ENCODE results near the gene WNT2. TPM values are rescaled to one million over a fixed set of nuclear protein-coding genes. Genes with fewer than 3 reads are reported as not detected.

Gene WNT2
- total and polyA plus RNA-seq, 2 donors (not counting 1 experiment from before 2014, with no cell fraction given), result 1.7 to 14.5 TPM

GRCh38 chr7:117323305-117323850 is 520 bp upstream of the WNT2 start:
- Histone ChIP-seq H3K9ac (ENCODE audit: insufficient read depth, low read length) (peak overlapping the region; percentile 37), H3K27me3 (ENCODE audit: control insufficient read depth, insufficient read depth, low read length) (peaks cover 32% of the 10 kb centered on the region), H3K9me3 (ENCODE audit: control insufficient read depth, insufficient read depth, low read depth, low read length) (no peaks in the 10 kb centered on the region), H4K20me1 (ENCODE audit: control insufficient read depth, extremely low read depth, insufficient read depth, low read length) (no peaks in the 10 kb centered on the region), H3K27ac (ENCODE audit: insufficient read depth, low read length) (no peak overlapping the region), H3K36me3 (ENCODE audit: control insufficient read depth, insufficient read depth, low read length) (no peaks in the 10 kb centered on the region), H3K4me2 (ENCODE audit: extremely low read depth, insufficient read depth, low read length) (peak overlapping the region; percentile 77), H2AFZ (ENCODE audit: low read length) (peak overlapping the region; percentile 81), H3K79me2 (ENCODE audit: control insufficient read depth, insufficient read depth, low read length) (no peaks in the 10 kb centered on the region), H3K4me1 (ENCODE audit: control insufficient read depth, extremely low read depth, insufficient read depth, low read length) (peaks cover 8% of the 10 kb centered on the region), H3K4me3 (replicated peaks in 1 of 4; ENCODE audit: control extremely low read depth in 1 of 4, insufficient read depth in 1 of 4, low read depth in 3 of 4, low read length in 4 of 4) (peak overlapping the region; percentile 49 to 60 (median 54))
- TF ChIP-seq, protein P1, sequence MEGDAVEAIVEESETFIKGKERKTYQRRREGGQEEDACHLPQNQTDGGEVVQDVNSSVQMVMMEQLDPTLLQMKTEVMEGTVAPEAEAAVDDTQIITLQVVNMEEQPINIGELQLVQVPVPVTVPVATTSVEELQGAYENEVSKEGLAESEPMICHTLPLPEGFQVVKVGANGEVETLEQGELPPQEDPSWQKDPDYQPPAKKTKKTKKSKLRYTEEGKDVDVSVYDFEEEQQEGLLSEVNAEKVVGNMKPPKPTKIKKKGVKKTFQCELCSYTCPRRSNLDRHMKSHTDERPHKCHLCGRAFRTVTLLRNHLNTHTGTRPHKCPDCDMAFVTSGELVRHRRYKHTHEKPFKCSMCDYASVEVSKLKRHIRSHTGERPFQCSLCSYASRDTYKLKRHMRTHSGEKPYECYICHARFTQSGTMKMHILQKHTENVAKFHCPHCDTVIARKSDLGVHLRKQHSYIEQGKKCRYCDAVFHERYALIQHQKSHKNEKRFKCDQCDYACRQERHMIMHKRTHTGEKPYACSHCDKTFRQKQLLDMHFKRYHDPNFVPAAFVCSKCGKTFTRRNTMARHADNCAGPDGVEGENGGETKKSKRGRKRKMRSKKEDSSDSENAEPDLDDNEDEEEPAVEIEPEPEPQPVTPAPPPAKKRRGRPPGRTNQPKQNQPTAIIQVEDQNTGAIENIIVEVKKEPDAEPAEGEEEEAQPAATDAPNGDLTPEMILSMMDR (conservative IDR thresholded peaks at IDR 0.05 in 1 of 2, IDR thresholded peaks at IDR 0.05 in 1 of 2; ENCODE audit: low read depth in 1 of 2, low read length in 2 of 2), result no peak
- peak; percentile 54 to 62 for DNase-seq (ENCODE audit: low read depth in 2 of 2)

- Histone ChIP-seq H3K4me2 (ENCODE audit: extremely low read depth, insufficient read depth, low read length) (no peak overlapping the region), H3K4me1 (ENCODE audit: control insufficient read depth, extremely low read depth, insufficient read depth, low read length) (peaks cover 8% of the 10 kb centered on the region), H3K36me3 (ENCODE audit: control insufficient read depth, insufficient read depth, low read length) (no peaks in the 10 kb centered on the region), H3K4me3 (replicated peaks in 1 of 4; ENCODE audit: control extremely low read depth in 1 of 4, insufficient read depth in 1 of 4, low read depth in 3 of 4, low read length in 4 of 4) (no peak overlapping the region), H3K27ac (ENCODE audit: insufficient read depth, low read length) (no peak overlapping the region), H2AFZ (ENCODE audit: low read length) (no peak overlapping the region), H3K9ac (ENCODE audit: insufficient read depth, low read length) (no peak overlapping the region), H3K9me3 (ENCODE audit: control insufficient read depth, insufficient read depth, low read depth, low read length) (no peaks in the 10 kb centered on the region), H3K27me3 (ENCODE audit: control insufficient read depth, insufficient read depth, low read length) (peaks cover 32% of the 10 kb centered on the region), H3K79me2 (ENCODE audit: control insufficient read depth, insufficient read depth, low read length) (no peaks in the 10 kb centered on the region), H4K20me1 (ENCODE audit: control insufficient read depth, extremely low read depth, insufficient read depth, low read length) (no peaks in the 10 kb centered on the region)
- DNase-seq (ENCODE audit: low read depth in 2 of 2), result no peak
- TF ChIP-seq, protein P1 (conservative IDR thresholded peaks at IDR 0.05 in 1 of 2, IDR thresholded peaks at IDR 0.05 in 1 of 2; ENCODE audit: low read depth in 1 of 2, low read length in 2 of 2), result no peak
- TF ChIP-seq EZH2 (IDR thresholded peaks at IDR 0.05; ENCODE audit: low read length, missing control alignments), result no peak
Observed at GRCh38 chr7:117320523-117320922, 2.3 kb downstream of the WNT2 start.

- Histone ChIP-seq H3K27me3 (ENCODE audit: control insufficient read depth, insufficient read depth, low read length) (peaks cover 28% of the 10 kb centered on the region), H3K79me2 (ENCODE audit: control insufficient read depth, insufficient read depth, low read length) (no peaks in the 10 kb centered on the region), H3K9me3 (ENCODE audit: control insufficient read depth, insufficient read depth, low read depth, low read length) (no peaks in the 10 kb centered on the region), H3K9ac (ENCODE audit: insufficient read depth, low read length) (no peak overlapping the region), H4K20me1 (ENCODE audit: control insufficient read depth, extremely low read depth, insufficient read depth, low read length) (no peaks in the 10 kb centered on the region), H3K4me2 (ENCODE audit: extremely low read depth, insufficient read depth, low read length) (no peak overlapping the region), H3K27ac (ENCODE audit: insufficient read depth, low read length) (no peak overlapping the region), H3K4me1 (ENCODE audit: control insufficient read depth, extremely low read depth, insufficient read depth, low read length) (peaks cover 8% of the 10 kb centered on the region), H2AFZ (ENCODE audit: low read length) (no peak overlapping the region), H3K4me3 (replicated peaks in 1 of 4; ENCODE audit: control extremely low read depth in 1 of 4, insufficient read depth in 1 of 4, low read depth in 3 of 4, low read length in 4 of 4) (no peak overlapping the region), H3K36me3 (ENCODE audit: control insufficient read depth, insufficient read depth, low read length) (no peaks in the 10 kb centered on the region)
- no peak for DNase-seq (ENCODE audit: low read depth in 2 of 2)
- no peak for TF ChIP-seq EZH2 (IDR thresholded peaks at IDR 0.05; ENCODE audit: low read length, missing control alignments)
- TF ChIP-seq, protein P1 (conservative IDR thresholded peaks at IDR 0.05 in 1 of 2, IDR thresholded peaks at IDR 0.05 in 1 of 2; ENCODE audit: low read depth in 1 of 2, low read length in 2 of 2), result no peak
Observed at GRCh38 chr7:117319181-117319580, 3.7 kb downstream of the WNT2 start.

All from fibroblast of lung (primary cell).